Measurements from ENCODE around the gene ATP5PB. TPM values are rescaled to one million over a fixed set of nuclear protein-coding genes. Genes with fewer than 3 reads are reported as not detected.

Gene ATP5PB
- total RNA-seq, 1 donor from 2014 or later: 157 TPM

DNA sequence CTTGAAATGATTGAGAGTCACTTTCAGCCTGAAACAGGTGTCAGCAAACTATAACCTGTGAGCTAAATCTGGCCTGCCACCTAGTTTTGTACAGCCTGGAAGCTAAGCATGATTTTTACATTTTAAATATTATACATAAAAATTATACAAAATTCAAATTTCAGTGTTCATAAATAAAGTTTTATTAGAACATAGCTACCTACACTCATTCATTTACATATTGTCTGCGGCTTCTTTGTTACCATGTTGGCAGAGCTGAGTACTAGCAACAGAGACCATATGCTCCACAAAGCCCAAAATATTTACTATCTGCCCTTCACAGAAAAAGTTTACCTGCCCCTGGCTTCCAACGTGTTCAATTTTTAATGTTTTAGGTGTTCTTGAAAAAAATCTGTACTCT, 16.5 kb downstream of the ATP5PB start:
- no peak for ATAC-seq
- Histone ChIP-seq H3K27ac (no peak overlapping the region), H3K4me1 (peaks cover 8% of the 10 kb centered on the region), H3K36me3 (peaks cover 58% of the 10 kb centered on the region), H3K9me3 (no peaks in the 10 kb centered on the region), H3K4me3 (no peak overlapping the region), H3K27me3 (ENCODE audit: low read depth) (no peaks in the 10 kb centered on the region)
- intact Hi-C loops (cut with DNase I): no loop called here
- TF ChIP-seq, protein P1, sequence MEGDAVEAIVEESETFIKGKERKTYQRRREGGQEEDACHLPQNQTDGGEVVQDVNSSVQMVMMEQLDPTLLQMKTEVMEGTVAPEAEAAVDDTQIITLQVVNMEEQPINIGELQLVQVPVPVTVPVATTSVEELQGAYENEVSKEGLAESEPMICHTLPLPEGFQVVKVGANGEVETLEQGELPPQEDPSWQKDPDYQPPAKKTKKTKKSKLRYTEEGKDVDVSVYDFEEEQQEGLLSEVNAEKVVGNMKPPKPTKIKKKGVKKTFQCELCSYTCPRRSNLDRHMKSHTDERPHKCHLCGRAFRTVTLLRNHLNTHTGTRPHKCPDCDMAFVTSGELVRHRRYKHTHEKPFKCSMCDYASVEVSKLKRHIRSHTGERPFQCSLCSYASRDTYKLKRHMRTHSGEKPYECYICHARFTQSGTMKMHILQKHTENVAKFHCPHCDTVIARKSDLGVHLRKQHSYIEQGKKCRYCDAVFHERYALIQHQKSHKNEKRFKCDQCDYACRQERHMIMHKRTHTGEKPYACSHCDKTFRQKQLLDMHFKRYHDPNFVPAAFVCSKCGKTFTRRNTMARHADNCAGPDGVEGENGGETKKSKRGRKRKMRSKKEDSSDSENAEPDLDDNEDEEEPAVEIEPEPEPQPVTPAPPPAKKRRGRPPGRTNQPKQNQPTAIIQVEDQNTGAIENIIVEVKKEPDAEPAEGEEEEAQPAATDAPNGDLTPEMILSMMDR (IDR thresholded peaks at IDR 0.05): no peak
- no peak for DNase-seq

DNA sequence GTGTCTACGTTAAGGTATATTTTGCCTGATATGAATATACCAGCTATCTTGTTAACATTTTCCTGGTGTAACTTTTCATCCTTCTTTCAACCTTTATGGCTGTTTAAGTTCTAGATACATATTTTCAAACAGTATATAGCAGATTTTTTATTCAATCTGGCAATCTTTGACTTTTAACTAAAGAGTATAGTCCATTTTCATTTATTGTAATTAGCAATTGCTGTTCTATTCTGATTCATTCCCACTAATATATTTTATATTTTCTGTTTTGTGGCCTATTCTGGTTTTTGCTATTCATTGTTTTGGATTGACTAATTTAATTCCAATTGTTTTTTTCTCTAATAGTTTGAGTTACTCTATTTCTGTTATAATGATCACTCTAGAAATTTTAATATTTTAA, 17.2 kb downstream of the ATP5PB start:
- H3K4me3 ChIP-seq: no peak overlapping the region
- H3K27me3 ChIP-seq (ENCODE audit: low read depth): no peaks in the 10 kb centered on the region
- ATAC-seq: no peak
- H3K36me3 ChIP-seq: peaks cover 51% of the 10 kb centered on the region
- intact Hi-C loops (cut with DNase I): no loop called here
- no peaks in the 10 kb centered on the region for H3K9me3 ChIP-seq
- no peak for DNase-seq
- TF ChIP-seq, protein P1 (IDR thresholded peaks at IDR 0.05): no peak
- peaks cover 10% of the 10 kb centered on the region for H3K4me1 ChIP-seq
- no peak overlapping the region for H3K27ac ChIP-seq

DNA sequence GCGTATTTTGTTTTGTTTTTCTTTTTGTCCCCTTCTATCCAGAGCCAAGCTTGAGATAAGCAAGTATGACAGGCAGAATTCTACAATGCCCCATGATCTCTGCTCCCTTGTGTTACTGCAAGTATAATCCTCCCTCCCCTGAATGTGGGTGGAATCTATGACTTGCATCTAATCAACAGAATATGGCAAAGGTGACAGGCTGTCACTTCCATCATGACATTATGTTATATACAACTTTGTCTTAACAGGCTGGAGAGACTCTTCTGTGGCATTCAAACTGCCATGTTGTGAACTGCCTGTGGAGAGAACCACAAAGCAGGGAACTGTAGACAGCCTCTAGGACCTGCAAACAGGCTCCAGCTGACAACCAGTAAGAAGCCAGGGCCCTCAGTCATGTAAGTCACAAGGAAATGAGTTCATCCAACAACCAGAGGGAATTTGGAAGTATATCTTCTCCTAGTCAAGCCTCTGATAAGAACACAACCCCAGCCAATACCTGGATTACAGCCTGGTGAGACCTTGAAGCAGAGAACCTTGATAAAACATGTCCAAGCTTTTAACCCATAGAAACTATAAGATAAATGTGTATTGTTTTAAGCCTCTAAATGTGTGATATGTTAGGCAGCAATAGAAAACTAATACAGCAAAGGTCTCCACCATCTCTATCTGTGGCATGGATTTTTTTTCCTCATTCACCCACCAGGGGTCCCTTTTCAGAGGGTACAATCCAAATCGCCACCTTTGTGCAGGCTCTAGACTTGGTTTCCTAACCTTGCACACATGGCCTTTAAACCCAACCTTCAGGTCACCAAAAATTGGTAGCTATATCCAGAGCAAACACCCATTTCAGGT, 18.8 kb downstream of the ATP5PB start:
- Histone ChIP-seq H3K27ac (no peak overlapping the region), H3K4me3 (no peak overlapping the region), H3K4me1 (peaks cover 21% of the 10 kb centered on the region), H3K36me3 (peaks cover 35% of the 10 kb centered on the region), H3K27me3 (ENCODE audit: low read depth) (no peaks in the 10 kb centered on the region), H3K9me3 (no peaks in the 10 kb centered on the region)
- intact Hi-C loops (cut with DNase I): no loop called here
- TF ChIP-seq, protein P1 (IDR thresholded peaks at IDR 0.05): no peak
- DNase-seq (no peak), ATAC-seq (no peak)

DNA sequence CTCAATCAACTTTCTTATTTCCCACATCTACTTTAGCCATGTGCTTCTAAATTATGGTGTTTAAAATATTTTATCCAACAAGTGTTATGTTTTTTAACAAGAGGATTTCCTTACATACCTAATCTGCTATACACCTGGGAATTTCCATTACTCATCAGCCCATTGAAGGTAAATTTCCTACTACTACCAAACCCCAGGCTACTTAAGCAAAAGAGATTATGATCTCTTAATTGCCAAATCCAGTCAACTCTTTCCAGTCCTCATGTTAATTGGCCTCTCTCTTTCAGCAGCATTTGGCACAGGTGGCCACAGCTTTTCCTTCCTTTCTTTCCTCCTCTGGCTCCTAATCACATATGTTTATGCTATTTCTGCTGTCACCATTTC, 19.4 kb downstream of the ATP5PB start:
- DNase-seq: no peak
- TF ChIP-seq, protein P1 (IDR thresholded peaks at IDR 0.05): no peak
- intact Hi-C loops (cut with DNase I): no loop called here
- no peak overlapping the region for H3K27ac ChIP-seq
- no peaks in the 10 kb centered on the region for H3K27me3 ChIP-seq (ENCODE audit: low read depth)
- peaks cover 21% of the 10 kb centered on the region for H3K4me1 ChIP-seq
- no peaks in the 10 kb centered on the region for H3K9me3 ChIP-seq
- no peak overlapping the region for H3K4me3 ChIP-seq
- no peak for ATAC-seq
- peaks cover 32% of the 10 kb centered on the region for H3K36me3 ChIP-seq

DNA sequence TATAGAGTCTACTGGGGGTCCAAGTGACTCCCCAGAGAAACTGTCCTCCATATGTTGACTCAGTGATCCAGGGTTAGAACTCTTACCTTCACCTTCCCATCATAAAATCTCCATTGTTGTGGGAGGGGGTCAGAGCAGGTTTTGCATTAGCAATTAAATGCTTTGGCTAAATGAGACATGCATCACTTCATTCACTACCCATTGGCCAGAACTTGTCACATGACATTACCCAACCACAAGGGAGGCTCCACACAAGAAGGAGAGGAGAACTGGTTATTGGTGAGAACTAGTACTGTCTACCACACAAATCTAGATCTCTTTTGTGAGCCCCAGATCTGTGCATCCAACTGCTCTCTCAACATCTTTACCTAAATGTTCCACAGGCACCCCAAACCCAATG, 20.3 kb downstream of the ATP5PB start:
- ATAC-seq (no peak), DNase-seq (no peak)
- intact Hi-C loops (cut with DNase I): no loop called here
- Histone ChIP-seq H3K27ac (no peak overlapping the region), H3K36me3 (peaks cover 26% of the 10 kb centered on the region), H3K27me3 (ENCODE audit: low read depth) (no peaks in the 10 kb centered on the region), H3K9me3 (no peaks in the 10 kb centered on the region), H3K4me3 (no peak overlapping the region), H3K4me1 (peaks cover 21% of the 10 kb centered on the region)
- TF ChIP-seq, protein P1 (IDR thresholded peaks at IDR 0.05): no peak

Data from lower lobe of right lung (tissue), 2 donors.